ENCODE measurements around the gene HOXA4.

Gene HOXA4

DNA sequence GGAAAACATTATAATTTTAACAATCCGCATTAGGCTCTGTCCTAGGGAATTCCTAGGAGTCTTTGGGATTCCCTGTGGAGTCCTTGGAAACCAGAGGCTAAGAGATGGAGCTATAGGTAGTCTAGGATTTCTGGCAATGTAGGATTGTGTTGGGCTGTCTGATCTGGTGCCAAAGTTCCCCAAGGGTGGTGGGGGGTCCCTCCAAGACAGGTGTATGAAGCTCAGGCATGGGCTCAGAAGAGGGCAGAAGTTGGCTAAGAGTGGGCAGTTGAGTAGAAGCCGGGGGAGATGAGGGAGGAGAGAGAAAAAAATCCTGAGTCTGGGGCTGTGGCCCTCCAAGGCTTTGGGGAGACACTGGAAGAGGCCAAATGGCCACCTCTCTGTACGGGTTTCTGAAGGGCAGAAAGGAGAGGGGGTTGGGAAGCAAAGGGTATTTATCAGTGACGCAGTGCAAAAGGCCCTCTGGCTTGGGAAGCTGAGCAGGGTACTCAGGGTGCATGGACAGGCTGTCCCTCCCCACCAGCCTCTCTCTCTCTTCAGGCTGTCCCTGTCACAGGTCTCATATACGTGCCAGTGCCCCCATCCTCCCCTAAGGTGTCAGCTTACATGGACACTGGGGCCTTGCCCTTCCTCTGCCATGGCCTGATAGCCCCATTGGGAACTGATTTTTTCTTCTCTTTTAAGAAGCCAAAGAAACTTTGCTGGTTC lies 16.1 kb upstream of the HOXA4 start:
- DNase-seq, result no peak

DNA sequence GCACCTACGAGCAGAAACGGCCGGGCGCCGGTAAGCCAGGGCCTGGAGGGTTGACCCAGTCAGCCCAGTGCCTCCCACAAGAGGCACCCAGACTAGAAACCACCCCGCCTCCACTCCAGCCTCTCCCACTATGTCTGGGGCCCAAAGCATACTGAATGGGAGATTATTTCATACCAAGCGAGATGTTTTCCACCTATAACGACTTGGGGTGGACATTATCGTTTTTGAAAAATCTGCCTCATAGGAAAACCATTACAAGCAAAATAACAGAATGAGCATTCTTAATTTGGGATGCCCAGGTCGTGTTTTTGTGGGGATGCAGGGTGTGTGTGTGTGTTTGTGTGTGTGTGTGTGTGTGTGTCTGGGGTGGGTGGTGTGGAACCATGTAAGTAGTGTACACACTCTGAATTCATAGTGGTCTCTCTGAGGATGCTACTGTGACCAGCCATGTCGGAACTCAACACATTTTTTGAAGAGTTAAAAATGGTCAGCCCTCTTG lies 15.4 kb upstream of the HOXA4 start:
- DNase-seq, result no peak

GRCh38 chr7:27145165-27145913 lies 14.8 kb upstream of the HOXA4 start:
- DNase-seq, result no peak

GRCh38 chr7:27144781-27145164 lies 14.2 kb upstream of the HOXA4 start:
- no peak for DNase-seq

- DNase-seq, result no peak
These were observed 13.6 kb upstream of the HOXA4 start for GRCh38 chr7:27143950-27144780.

DNA sequence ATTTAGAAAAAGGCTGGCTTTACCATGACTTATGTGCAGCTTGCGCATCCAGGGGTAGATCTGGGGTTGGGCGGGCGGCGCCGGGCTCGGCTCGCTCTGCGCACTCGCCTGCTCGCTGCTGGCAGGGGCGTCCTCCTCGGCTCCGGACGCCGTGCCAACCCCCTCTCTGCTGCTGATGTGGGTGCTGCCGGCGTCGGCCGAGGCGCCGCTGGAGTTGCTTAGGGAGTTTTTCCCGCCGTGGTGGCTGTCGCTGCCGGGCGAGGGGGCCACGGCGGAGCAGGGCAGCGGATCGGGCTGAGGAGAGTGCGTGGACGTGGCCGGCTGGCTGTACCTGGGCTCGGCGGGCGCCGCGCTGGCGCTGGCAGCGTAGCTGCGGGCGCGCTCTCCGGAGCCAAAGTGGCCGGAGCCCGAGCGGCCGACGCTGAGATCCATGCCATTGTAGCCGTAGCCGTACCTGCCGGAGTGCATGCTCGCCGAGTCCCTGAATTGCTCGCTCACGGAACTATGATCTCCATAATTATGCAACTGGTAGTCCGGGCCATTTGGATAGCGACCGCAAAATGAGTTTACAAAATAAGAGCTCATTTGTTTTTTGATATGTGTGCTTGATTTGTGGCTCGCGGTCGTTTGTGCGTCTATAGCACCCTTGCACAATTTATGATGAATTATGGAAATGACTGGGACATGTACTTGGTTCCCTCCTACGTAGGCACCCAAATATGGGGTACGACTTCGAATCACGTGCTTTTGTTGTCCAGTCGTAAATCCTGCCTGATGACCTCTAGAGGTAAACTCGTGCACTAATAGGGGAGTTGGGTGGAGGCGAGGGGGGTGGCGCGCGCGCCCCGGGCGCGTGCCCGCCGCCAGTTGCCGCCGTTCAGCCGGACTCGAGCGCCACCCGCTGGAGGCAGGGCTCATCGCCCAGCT lies 12.7 kb upstream of the HOXA4 start, which contains the start of gene HOXA5:
Gene HOXA5 (minus strand): TSS at position 659 of the 927 bp plus-strand sequence. CDS start 74 bp downstream, at position 585.
- peak in 11 of 14 donors; percentile 23 to 90 (median 80) for DNase-seq

DNA sequence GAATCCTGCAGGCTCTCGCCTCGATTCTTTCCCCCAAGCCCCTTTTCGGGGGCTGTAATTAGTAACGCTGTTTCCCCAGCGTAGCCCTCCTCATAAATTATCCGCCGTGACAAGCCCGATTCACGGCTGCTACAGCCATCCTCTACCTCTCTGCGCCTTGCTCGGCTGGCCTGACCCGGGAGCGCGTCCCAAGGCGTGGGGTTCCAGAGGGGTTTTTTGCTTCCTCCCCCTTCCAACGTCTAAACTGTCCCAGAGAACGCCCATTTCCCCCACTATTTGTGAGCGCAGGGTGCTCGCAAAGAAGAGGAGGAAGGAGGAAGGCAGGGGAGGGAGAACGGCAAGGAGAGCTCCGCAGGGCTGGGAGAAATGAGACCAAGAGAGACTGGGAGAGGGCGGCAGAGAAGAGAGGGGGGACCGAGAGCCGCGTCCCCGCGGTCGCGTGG lies 12.0 kb upstream of the HOXA4 start:
- no peak for DNase-seq

DNA sequence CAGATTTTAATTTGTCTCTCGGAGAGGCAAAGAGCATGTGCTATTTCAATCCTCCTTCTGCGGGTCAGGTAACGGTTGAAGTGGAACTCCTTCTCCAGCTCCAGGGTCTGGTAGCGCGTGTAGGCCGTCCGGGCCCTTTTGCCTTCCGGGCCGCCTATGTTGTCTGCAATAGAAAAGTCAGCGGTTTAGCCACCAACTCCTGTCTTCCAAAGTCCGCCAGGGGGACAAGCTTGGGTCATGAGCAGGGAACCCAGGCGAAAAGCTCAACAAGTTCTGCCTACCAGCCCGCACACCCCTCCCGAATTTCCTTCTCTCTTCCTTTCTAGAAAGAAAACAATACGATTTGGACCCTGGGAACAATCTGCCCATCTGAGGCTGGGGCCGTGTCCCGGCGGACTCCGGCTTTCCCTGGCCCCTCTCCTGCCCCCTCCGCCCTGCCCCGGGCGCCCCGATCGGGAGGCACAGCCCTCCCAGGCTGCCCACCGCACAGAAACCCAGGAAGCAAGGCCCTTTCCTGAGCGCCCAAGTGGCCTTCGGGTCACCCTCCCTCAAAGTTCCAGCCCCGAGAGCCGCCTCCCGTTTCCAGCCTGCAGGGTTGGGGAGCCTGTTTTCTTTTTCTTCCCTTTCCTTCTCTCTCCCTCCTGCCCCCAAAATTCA lies 11.5 kb upstream of the HOXA4 start:
- DNase-seq, result no peak

DNA sequence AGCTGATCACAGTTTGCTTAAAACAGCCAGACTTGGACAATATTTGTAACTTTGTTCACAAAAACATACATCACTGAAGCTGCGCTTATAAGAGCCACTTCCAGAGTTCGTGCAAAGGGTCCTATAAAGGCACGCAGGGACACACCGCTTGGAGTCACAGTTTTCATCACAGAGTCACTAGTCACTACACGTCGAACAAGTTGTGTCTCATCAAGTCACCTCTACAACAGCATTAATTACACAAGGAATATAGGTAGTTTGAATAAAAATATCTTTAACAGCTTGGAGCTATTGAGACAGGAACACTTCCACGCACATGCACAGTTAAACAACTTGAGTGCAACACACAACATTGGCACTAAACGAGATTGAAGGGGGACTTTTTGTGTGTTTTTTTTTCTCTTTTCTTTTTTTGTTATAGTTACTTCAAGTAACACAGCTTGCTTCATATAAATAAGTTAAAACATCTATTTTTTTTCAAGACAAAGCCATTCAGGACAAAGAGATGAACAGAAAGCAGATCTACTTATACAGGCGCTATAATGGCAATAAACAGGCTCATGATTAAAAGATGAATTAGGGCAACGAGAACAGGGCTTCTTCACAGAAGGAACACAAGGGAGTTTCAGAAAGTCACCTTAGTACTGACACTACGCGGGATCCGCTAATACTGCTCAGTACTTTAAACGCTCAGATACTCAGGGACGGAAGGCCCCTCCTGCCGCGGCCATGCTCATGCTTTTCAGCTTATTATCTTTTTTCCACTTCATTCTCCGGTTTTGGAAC lies 10.8 kb upstream of the HOXA4 start:
- DNase-seq, result no peak

- no peak for DNase-seq
These were observed 9.7 kb upstream of the HOXA4 start for GRCh38 chr7:27140126-27140857.

- DNase-seq, result no peak
These were observed 9.0 kb upstream of the HOXA4 start for GRCh38 chr7:27139334-27140125.

DNA sequence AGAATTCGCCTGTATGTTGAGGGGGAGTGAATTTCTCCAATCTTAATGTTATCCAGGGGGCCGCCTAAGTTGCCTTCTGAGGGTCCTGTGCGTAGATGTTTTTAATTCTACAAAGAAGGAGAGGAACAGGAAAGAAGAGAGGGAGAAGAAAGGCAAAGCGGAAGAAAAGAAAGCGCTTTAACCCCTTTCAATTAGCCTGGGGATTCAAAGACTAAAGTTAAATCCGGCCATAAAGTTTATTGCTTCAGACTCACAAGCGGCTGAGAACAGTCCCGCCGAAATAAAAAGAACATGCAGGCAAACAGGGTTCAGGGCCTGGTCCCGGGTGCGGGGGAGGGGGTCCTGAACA lies 8.4 kb upstream of the HOXA4 start:
- no peak for DNase-seq

- no peak for DNase-seq
These were observed 7.9 kb upstream of the HOXA4 start for GRCh38 chr7:27138472-27138871.

DNA sequence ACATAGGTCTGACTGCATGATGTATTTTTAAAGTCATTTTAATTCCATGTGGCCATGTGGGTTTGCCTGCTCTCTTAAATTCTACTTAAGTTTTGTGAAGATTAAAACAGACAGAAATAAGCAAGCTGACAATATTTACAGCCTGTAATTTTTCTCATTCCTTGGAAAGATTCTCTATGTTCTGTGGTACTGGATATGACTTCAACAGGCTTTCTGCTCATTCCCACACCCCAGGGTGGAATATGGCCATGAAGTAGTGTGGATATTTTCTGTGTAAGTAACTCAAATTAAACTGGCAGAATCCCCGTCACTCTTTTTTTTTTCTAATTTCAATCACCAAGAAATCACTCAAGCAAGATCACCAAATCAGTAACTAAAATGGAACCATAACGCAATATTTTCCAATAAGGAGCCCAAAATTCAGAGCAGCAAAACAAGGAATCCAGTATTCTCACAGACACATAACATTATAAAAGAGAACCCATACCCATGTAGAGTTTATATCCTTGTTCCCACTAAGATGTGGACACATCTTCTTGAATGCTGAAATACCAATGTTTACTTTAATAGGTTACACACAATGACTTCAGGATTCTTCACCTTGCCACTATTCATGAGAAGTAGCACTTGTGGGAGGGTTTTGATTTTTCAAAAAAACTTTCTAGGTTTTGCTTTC lies 7.2 kb upstream of the HOXA4 start:
- DNase-seq, result no peak

DNA sequence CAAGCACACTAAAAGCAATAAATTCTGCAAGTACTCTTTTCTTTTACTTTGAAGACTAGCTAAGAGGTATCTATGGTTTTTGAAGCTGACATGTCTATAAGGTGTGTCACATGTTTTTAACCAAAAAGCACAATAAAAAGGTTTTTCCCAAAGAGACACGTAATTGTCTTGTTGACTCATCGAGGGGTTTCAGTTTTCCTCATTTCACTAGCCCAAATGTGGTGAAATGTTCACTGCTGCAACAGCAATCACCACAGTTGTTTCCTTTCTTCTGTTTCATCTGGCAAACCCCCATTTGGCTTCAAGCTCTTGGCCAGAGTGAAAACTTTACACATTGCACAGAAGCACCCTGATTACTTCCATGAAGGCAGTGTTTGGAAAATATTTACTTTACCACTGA lies 3.8 kb upstream of the HOXA4 start:
- DNase-seq, result no peak

DNA sequence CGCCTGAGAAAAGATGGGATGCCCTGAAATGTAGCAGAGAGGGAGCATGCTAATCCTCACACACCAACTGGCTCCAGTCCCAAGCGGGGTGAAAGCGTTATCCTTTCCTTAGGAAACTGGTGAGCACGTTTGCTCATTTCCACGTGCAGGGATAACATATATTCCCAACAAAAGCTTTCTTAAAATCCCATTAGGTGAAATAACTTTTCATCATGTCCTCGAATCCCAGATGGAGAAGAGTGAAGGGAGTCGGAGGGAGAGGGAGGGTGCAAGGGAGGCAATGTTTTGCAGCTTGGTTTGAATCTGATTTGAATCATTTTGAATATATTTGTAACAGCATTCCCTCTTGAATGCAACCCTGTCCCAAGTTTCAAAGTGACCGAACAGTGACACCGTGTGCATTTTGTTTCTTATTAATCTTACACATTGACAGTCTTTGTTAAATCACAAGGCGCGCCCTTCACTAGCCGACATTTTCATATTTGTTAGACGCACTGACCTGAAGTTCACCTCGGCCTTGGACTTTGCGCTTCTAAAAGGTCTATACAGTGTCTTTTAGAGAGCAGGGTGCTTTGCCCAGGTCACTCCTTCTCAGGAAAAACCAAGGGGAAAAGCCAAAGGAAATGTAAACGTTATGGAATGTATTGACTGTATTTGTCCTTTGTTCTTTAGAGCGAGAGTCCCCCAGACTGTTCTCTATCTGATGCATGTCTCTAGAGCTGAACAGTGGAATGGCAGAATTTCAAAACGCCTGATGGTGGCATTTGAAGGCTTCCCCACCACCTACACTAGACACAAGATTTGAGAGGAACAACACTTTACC lies 3.1 kb upstream of the HOXA4 start:
- no peak for DNase-seq

DNA sequence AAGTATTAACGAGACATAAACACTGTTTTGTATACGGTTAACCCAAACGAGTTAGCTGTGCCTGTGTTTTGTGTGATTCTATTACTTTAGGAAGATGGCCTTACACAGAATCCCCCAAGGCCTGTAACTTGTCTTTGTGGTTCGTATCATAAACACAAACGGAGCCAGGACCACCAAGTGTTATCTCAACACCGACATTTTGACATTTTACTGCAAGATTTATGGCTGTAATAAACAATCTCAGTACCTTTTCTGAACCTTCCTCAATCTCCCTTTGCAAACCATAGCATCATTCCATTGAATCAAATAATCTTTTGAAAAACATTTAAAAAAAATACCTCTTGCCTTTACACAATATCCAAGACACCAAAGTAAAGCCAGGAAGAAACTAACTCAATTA lies 2.4 kb upstream of the HOXA4 start:
- no peak for DNase-seq
